Measurements from ENCODE around the gene MORF4L2.

The MORF4L2 gene, protein sequence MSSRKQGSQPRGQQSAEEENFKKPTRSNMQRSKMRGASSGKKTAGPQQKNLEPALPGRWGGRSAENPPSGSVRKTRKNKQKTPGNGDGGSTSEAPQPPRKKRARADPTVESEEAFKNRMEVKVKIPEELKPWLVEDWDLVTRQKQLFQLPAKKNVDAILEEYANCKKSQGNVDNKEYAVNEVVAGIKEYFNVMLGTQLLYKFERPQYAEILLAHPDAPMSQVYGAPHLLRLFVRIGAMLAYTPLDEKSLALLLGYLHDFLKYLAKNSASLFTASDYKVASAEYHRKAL

DNA sequence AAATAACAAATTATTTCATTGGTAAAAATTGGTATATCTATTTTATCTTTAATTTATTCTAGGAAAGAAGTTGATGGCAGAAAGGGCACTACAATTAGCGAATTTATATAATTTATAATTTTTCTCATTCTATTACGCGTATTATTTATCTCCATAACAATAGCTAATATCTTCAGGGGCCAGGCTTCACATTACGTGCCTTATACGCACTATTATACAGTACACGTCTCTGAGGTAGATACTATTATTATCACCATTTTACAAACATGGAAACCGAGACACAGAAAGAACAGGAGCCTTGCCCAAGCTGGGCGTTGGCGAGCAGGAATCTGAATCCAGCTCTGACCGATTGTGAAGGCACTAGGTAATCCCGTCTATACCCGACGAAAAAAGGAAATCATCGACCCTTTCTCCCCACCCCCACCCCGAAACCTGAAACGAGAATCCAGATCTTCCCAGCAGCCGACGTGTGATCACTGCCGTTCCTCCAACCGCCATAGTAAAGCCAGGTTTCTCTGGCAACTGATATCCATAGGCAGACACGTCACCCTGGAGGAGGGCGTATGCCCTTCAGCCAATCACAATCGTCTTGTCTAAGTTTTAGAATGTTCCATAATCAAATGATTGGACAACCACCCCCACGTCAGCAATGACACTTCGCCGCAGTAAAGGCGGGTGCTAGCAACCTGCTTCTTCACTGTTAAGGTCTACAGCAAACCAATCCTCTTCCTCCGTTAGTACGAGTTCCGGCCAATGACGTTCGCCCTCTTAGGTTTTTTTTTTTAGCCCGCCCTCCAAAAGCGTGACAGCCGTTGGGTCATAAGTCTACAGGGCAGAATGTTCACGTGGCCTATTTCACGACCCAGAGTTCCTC lies at the start of gene MORF4L2:
TSS of gene MORF4L2 (minus strand) at position 501 of the 874 bp plus-strand sequence. CDS start 9,672 bp downstream, outside the sequence.
- peak; percentile 82 to 88 for DNase-seq (ENCODE audit: low read depth in 2 of 2)

DNA sequence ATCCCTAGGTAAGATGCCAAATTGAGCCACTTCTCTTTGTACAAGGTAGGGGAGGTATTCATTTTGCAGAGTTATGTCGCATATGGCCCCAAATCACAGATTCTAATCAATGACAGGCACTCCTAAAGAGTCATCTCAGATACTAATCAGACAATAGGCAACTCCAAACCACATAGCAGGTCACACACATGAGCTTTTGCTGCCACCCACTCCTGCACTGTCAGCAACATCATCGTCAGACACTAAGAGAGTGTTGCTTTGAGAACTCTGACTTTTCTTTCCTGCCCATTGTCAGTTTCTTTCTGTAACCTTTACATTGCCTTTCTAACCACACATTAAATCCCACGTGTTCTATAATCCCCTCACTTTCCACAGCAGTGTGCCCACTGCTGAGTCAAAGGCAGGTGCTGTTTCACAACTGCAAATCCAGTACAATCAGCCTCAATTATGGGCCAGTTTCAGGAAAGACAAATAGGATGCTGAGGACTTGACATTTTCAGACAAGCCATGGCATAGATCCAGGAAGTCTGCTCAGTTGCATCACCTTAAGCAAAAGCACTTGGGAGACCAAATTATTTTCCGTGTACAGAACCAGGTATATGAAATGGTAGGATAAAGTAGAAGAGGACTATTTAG lies 47.7 kb upstream of the MORF4L2 start:
- DNase-seq (ENCODE audit: low read depth in 2 of 2) = no peak

DNA sequence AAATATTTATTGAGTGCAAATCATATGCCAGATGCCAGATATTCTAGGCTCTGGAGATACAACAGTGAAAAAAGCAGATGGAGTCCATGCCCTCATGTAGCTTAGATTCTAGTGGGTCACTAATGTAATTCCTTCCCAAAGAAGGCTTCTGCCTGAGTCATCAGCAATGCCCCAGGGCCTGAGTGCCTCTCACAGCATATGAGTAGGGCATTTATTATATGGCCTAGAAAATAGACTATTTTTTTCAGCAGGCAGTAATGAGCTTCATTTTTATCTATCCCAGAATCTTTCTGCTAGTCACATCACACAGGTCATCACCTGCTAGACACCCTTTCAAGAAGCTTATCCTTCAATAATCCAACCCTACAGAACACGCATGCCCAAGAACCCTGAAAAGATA lies 46.5 kb upstream of the MORF4L2 start:
- no peak for DNase-seq (ENCODE audit: low read depth in 2 of 2)

DNA sequence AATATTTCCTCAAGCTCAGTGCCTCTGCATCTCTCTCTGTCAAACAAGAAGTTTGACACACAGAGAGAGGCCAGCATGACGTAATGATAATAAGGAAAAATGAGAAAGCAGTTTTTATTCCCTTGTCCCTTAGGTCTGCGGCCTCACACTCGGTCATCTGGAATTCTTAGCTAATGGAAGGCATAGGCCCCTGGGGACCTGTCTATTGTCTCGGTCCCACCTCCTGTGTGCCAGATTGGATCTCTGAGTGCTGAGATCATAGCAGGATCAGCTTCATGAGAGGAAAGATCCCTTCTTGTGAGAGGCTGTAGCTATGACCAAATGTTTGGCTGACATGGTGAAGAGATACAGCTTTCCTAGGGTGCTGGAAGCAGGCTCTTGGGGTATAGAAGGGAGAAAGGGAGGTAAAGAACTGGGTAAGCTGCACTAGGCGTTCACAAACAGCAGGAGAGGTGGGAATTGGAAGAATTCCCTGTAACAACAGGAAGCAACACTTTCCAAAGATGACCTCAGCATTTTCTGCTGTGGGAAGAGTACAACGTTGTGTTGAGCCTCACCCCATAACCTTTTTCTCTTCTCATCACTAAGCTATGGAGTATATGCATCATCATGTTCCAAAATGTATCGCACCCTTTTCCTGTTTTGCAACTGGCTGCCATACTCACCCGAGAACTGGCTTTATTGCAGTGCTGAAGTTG lies 44.4 kb upstream of the MORF4L2 start:
- DNase-seq (ENCODE audit: low read depth in 2 of 2) = no peak

DNA sequence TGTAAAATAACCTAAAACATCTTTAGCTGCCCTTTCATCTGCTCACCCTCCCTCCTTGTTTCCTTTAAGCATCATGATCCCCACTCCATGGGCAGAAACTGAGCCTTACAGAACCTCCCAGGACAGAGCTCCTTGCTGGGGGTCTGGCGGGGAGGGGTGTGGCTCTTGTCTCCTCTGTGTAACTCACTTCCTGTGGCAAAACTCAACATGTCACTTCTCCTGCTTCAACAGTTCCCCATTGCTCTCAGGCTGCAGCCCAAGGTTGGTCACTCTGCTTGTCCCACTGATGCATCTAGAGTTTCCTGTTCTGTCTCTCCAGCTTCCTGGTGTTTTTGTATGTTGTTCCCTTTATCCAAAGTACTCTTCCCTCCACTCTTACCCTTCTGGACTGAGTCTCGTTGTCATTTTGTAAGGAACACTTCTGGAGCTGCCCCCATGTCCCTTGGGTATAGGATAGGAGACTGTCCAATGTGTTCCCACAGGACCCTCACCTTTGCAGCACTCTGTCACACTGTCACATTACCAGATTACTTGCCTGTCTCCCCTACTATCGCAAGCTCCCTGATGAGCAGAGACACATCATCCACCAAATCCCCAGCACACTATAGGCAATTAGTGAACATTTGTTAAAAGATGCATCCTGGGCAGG lies 43.8 kb upstream of the MORF4L2 start:
- no peak for DNase-seq (ENCODE audit: low read depth in 2 of 2)

DNA sequence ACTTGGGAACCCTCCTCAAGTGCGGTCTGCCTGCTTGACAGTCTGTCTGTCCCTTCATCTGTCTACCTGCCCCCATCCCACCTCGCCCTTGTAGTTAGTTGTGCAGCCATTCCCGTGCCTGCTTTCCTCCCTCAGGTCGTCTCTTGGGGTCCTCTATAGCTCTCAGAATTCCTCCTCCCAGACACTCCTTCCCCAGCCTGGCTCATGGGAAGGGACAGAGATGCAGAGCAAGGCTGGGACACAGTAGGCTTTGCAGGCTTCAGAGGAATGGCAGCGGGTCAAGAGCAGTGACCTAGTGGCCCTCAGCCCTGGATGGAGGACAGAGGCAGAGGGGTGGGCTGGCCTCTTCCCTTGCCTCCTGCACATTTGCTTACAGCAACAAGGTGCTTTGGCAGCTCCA lies 42.5 kb upstream of the MORF4L2 start:
- DNase-seq (ENCODE audit: low read depth in 2 of 2) = no peak

DNA sequence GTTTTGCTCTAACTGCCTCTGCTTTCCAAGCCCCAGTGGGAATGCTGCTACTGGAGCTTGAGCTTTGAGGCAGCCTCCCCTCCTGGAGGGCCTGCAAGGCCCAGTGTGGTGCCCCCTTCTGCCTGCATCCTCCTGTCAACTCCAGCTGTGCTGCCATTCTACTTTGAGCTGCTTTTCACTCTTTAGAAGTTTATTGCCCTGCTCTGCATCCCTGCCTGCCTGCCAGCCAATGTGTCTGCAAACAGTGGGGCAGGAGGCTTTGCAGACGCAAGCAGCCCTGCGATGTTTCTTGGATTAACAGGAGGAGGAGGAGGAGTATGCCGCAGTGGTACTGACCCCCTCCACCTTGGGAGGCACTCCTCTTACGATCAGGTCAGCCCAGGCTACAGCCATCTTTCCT lies 40.6 kb upstream of the MORF4L2 start:
- DNase-seq (ENCODE audit: low read depth in 2 of 2) = no peak

DNA sequence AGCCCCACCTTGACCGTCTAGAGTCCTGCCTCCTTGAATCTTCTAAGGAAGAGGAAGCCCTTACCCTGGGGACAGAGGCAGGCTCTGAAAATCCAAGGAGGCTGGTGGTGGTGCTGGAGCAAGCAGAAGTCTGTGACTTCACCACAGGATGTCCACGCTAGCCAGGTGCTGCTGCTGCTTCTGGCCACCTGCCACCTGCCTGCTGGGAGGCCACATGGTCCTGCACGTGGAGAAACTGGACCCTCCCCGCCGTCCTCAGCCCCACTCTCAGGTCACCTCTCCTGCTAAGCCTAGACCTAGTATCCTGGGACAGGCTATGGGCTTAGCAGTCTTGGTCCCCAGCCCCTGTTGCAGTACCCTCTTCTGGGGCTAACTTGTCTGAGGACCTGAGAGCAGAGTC lies 40.0 kb upstream of the MORF4L2 start:
- DNase-seq (ENCODE audit: low read depth in 2 of 2) = no peak

DNA sequence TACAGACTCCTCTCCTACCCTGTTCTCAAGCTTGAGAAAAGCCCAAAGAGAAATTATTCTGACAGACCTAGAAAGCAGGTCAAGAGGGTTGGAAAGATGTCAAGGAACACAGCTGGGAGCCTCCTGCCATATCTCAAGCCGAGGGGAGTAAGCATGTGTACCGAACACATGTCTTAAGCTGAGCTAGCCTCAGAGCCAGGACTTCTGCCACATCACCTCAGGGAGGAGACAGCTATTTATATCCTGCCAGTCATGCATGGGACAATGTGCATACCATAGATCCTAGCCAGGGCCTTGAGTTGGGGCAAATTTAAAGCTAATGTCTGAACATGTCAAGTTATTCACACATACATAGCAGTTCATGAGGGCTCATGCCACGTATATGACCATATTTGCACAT lies 36.0 kb upstream of the MORF4L2 start:
- DNase-seq (ENCODE audit: low read depth in 2 of 2) = no peak

DNA sequence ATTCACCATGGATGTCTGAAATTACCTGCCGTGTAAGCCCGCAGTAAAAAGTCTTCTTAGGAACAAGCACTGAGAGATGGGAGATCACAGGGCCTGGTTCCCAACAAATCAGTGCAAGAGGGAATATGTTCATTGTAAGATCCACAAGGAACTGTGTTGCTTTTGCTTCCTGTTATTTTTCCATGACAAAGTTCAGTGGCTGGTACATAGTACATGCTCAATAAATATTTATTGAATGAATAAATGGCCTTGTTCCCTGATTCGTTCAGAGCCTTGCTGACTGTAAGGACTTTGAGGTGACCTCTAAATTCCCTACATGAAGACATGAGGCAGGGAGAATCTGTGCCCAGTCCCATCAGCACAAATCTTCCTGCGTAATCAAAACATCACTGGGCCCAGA lies 31.6 kb upstream of the MORF4L2 start:
- DNase-seq (ENCODE audit: low read depth in 2 of 2) = no peak

DNA sequence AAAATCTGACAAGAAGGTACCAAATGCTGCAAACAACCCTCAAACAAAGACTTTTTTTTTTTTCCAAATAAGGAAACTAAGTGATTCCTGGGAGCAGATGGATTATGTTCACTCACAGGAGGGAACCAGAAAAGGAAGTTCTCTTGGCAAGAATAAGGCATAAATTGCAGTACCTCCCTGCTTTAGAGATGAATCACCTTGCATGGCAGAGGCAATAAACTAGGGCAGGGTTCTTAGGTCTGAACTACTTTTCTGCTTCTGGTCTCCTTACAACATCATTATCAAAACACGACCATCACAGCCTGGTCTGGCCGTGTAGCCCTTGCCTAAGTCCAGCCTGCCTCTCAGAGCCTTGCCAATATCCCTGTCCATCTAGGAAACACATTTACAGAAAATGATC lies 30.5 kb upstream of the MORF4L2 start:
- no peak for DNase-seq (ENCODE audit: low read depth in 2 of 2)

DNA sequence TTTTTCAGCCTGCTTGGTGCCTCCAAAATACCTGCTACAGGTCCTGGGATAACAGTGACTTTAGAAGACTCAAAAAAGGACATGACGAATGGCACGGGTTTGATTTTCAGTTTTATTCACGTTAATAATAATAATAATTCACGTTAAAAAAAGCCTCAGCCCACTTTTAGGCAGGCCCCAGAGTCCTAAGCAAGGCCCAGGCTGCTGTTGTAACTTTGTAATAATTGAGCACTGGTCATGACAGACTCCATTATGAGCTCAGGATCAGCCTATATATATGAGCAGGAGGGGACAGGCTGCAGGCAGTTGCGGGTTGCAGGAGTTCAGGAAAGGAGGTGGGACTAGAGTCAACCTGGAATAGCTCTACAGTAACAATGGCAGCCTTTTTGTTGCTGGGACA lies 24.1 kb upstream of the MORF4L2 start, which contains the start of gene TMEM31:
TSS of gene TMEM31 (plus strand) at position 301 of the 400 bp plus-strand sequence. CDS start 1,350 bp downstream, outside the sequence.
- no peak for DNase-seq (ENCODE audit: low read depth in 2 of 2)

DNA sequence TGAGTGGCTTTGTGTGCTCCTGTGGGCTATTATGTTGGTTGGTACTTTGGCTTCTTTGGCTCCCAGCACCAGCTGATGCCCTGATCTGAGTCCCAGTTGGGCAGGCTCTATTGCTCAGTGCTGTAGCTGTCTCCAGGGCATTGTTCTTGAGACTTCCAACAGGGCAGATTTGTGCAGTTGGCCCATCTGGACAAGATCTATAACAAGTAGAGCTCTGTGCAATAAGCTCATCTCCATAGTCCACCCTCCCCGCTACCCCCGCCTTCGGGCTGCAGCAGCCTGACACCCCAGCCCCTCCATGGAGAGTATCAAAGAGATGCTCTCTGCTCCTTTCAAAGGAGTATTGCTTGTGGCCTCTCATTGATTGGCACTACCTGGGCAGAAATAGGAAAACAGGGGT lies 18.4 kb upstream of the MORF4L2 start:
- no peak for DNase-seq (ENCODE audit: low read depth in 2 of 2)

DNA sequence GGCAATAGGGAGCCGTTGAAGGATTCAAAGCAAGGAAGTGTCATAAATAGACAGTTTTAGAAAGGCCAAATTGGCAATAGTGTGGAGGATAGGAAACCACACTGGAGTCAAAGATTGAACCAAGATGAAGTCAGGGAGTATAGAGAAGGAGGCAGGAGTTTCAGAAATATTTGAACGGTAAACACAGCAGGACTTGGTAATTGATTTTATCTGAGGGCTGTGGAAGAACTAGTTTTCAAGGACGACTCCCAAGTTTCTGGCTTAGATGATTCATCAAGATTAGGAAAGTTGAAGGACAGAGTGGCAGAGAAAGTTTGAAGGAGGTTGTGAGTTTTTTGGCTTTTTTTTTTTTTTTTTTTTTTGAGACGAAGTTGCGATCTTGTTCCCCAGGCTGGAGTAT lies 12.7 kb upstream of the MORF4L2 start:
- no peak for DNase-seq (ENCODE audit: low read depth in 2 of 2)

DNA sequence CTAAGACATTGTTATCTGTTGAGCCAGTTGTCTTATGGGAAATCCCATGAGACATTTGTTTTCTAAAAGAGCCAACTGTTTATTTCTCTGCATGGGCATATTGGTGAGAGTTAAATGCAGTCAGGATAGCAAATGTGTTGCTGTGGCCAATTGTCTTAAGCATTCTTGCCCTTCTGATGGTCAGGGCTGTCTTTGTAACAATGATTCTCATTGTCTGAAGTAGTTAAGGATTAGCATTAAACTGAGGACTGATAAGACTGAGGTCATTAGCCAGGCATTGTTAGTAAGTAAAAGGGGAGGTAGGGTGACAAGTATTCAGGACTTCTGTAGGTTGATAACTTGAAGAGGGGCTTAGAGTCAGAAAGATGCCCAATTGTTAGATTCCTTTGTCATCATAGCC lies 11.2 kb upstream of the MORF4L2 start:
- no peak for DNase-seq (ENCODE audit: low read depth in 2 of 2)

DNA sequence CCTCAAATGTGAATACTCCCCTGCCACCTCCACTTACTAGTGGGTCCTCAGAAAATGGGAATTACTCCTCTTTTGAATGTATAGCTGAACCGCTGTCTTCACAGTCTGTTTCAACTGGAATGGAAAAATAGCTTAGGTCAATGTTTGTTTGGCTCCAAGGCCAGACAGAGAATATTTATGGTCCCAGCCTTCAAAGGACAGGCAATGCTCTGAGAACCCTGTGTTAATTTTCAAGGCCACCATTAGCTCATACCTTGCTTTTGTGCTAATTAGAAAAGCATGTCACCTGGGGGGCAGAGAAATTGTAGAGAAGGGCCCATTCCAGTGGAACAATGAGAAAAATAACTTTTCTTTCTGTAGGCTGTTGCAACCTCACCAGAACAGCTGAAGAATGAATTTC lies 4.6 kb upstream of the MORF4L2 start:
- DNase-seq (ENCODE audit: low read depth in 2 of 2) = no peak

DNA sequence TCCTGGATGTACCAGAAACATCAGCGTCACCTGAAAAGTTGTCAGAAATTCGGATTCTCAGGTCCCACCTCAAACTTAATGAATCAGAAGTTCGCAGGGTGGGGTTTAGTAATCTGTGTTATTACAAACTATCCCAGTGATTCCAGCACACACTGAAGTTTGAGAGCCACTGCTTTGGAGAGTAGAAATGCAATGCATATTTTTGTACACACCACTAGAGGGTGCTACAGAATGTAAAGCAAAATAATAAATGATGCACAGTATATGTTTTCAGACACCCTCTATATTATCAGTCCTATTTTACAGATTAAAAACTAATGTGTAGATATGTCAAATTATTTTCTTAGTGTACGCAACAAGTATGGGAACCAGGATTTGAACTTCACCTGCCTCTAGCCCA lies 2.4 kb upstream of the MORF4L2 start:
- no peak for DNase-seq (ENCODE audit: low read depth in 2 of 2)

DNA sequence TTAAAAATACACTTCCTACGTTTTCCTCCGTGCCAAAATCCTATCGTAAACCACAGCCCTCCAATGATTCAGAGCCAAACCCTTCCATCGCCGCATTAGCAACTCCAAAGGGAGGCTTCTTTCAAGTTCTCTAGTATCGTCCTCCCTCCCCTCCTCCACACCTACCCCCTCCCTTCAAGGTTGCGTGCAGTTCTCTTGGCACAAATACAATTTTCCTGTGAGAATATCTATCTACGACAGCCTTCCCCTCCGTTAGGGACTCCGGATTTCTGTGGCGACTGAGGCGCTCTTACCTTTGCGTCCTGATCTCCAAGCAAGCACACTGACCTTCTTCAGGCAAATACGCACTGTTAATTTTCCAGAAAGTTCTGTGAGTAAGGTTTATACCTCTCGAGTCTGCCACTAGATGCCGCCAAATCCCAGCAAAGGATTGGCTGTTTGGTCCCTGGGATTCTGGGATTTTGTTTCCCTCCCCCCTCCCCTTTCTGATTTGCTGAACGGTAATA lies 1.2 kb upstream of the MORF4L2 start:
- peak; percentile 6 to 7 for DNase-seq (ENCODE audit: low read depth in 2 of 2)

DNA sequence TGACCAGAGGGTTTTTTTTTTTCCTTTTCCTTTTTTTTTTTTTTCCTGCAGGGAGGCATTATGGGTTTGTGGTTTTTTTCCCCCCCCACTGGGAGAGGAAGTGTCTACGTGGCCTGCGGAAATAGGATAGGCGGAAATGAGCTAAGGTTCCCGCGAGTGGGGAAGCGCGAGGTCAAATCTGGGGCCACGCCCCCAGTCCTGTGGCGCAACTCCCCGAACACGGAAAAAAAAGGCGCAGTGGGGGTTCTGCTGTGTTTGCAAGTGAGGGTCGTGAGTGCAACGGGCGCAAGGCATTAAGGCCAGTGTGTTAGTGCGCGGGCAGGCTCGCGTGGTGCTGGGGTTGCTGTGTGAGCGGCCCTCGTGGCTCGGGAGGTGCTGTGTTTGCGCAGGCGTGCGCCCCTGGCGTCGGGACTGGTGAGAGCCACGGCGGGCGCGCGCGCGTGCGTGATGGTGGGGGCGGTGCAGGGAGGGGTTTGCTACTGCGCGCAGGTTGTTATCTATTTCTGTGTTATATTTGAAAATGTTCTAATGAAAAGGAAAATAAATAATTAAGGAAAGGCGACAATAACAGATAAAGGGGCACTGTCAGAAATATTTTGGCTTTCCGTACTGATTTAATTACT lies 685 bp upstream of the MORF4L2 start:
- DNase-seq (ENCODE audit: low read depth in 2 of 2) = peak; percentile 80 to 85

DNA sequence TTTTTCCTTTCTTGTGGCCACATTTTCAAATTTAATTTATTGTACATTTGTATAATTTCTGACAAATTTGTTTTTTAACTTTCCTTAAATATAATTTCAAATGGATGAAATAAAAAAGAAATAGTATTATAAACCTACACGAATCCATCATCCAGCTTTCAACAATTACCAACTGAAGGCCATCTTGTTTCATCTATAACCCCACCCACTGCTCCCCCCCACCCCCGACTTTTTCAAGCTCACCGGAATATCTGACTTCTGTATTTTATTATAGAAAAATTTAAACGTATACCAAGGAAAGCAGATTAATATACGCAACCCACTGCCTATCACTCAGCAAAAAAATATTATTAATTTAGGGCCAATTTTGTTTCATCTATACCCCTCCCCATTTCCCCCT lies 1.1 kb downstream of the MORF4L2 start:
- DNase-seq (ENCODE audit: low read depth in 2 of 2) = no peak

DNA sequence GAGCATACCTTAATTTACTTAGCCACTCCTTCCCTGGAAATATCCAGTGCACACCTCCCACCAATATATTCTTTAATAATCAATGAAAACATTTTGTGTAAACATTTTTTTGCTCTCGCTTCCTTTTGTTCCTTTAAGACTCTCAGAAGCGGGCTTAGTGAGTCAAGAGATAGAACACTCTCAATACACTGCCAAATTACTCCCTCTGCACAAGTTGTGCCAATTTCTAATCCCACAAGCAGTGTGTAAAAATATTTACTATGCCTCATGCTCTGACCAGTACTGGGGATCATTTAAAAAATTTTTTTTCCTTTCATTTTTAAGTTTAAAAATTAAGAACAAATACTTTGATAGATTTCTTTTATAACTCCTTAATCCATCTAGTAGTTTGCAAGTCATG lies 5.1 kb downstream of the MORF4L2 start:
- DNase-seq (ENCODE audit: low read depth in 2 of 2) = no peak

All from stimulated activated CD8-positive, alpha-beta memory T cell treated with anti-CD3 and anti-CD28 coated beads, Interleukin-7, amount 100 ng/mL, for 4 hours (primary cell).